K562 (cell line): ENCODE results near the gene PTPN9. TPM values are rescaled to one million over a fixed set of nuclear protein-coding genes. Genes with fewer than 3 reads are reported as not detected.

ENCODE experiments used
- CBFA2T3 ChIP-seq: fragments of 450-650 bp; IDR thresholded peaks from 2 replicates; pipeline ENCODE4 v1.6.1; 2017
- FOXJ2 ChIP-seq: fragments of 200-800 bp; sonication (Bioruptor generic); IDR thresholded peaks from 2 replicates; pipeline ENCODE4 v1.6.1; 2016; ENCODE audit warnings: missing genetic modification characterization, missing compliant biosample characterization
- KDM1A ChIP-seq, 2 experiments: fragments of 450-650 bp; IDR thresholded peaks; 2 replicates each; pipeline ENCODE4 v1.6.1; 2016; ENCODE audit warnings: mild to moderate bottlenecking in 2 of 2
- KLF6 ChIP-seq: fragments of 250-450 bp; sonication (Bioruptor Pico); IDR thresholded peaks from 2 replicates; pipeline ENCODE4 v1.4.0; 2020; ENCODE audit warnings: mild to moderate bottlenecking, moderate library complexity, borderline replicate concordance
- MCM7 ChIP-seq, 2 experiments: fragments of 450-650 bp; IDR thresholded peaks; 2 replicates each; pipeline ENCODE4 v1.6.1; 2016 to 2018
- MEF2A ChIP-seq: IDR thresholded peaks from 2 replicates; pipeline ENCODE4 v1.6.1; 2011; ENCODE audit warnings: low read depth, mild to moderate bottlenecking, low read length, moderate library complexity; ENCODE audit not compliant: control insufficient read depth
- MEF2D ChIP-seq: conservative IDR thresholded peaks from 2 replicates; pipeline ENCODE4 v1.6.1; 2016; ENCODE audit warnings: low read depth, missing genetic modification characterization, missing compliant biosample characterization
- MTA2 ChIP-seq: fragments of 450-650 bp; IDR thresholded peaks from 2 replicates; pipeline ENCODE4 v1.6.1; 2016; ENCODE audit warnings: low read depth
- MYNN ChIP-seq, 2 experiments: sonication (generic); formaldehyde crosslinking in 1 of 2; IDR thresholded peaks; 2 replicates each; pipeline versions ENCODE4 v1.5.0 to v1.6.1; 2016 to 2020; ENCODE audit warnings: antibody characterized with exemption in 1 of 2, missing genetic modification reagents in 1 of 2
- NR4A1 ChIP-seq, 2 experiments: fragments of 250-450 bp in 1 of 2; fragments of 450-650 bp in 1 of 2; sonication (Bioruptor Pico) in 1 of 2; IDR thresholded peaks; 2 replicates each; pipeline versions ENCODE4 v1.4.0 to v1.6.1; 2016 to 2020; ENCODE audit warnings: mild to moderate bottlenecking in 2 of 2, missing compliant biosample characterization in 1 of 2, missing genetic modification characterization in 1 of 2, moderate library complexity in 1 of 2
- PHB ChIP-seq: fragments of 250-450 bp; sonication (Bioruptor Pico); IDR thresholded peaks from 2 replicates; pipeline ENCODE4 v1.5.0; 2021
- RBFOX2 ChIP-seq: fragments of 200-400 bp; formaldehyde crosslinking; IDR thresholded peaks from 2 replicates; pipeline ENCODE4 v1.6.1; 2017; ENCODE audit warnings: low read depth, mild to moderate bottlenecking, low read length, moderate library complexity
- SMAD4 ChIP-seq: fragments of 250-450 bp; sonication (Bioruptor Pico); conservative IDR thresholded peaks from 2 replicates; pipeline ENCODE4 v1.8.0; 2021; ENCODE audit warnings: inconsistent platforms, mild to moderate bottlenecking, moderate library complexity
- TBL1XR1 ChIP-seq, 2 experiments: IDR thresholded peaks; 2 replicates each; pipeline ENCODE4 v1.6.1; 2012; ENCODE audit warnings: improper control_type of control experiment in 2 of 2, low read length in 2 of 2, mild to moderate bottlenecking in 1 of 2
- TOE1 ChIP-seq, 2 experiments: fragments of 450-650 bp in 1 of 2; sonication (generic) in 1 of 2; formaldehyde crosslinking in 1 of 2; IDR thresholded peaks; 2 replicates each; pipeline versions ENCODE4 v1.7.1 to v1.8.0; 2016 to 2022; ENCODE audit warnings: borderline replicate concordance in 2 of 2, mild to moderate bottlenecking in 2 of 2, antibody characterized with exemption in 1 of 2, inconsistent platforms in 1 of 2, low read depth in 1 of 2, missing genetic modification reagents in 1 of 2, moderate library complexity in 1 of 2
- ZFPM2 ChIP-seq: fragments of 250-450 bp; sonication (Bioruptor Pico); IDR thresholded peaks from 2 replicates; pipeline ENCODE4 v1.5.1; 2022; ENCODE audit warnings: mild to moderate bottlenecking
- ZNF174 ChIP-seq: fragments of 250-450 bp; sonication (Bioruptor Pico); IDR thresholded peaks from 2 replicates; pipeline ENCODE4 v1.4.0; 2020; ENCODE audit warnings: mild to moderate bottlenecking
- ZNF354B ChIP-seq: fragments of 250-450 bp; sonication (Bioruptor Pico); IDR thresholded peaks from 2 replicates; pipeline ENCODE4 v1.4.0; 2020
- ZNF699 ChIP-seq: fragments of 250-450 bp; sonication (Bioruptor Pico); IDR thresholded peaks from 2 replicates; pipeline ENCODE4 v1.8.0; 2021; ENCODE audit warnings: mild to moderate bottlenecking, moderate library complexity; ENCODE audit not compliant: insufficient replicate concordance
- ZNF766 ChIP-seq: fragments of 200-800 bp; sonication (Bioruptor generic); conservative IDR thresholded peaks from 2 replicates; pipeline ENCODE4 v1.6.1; 2016; ENCODE audit warnings: missing genetic modification characterization, missing compliant biosample characterization
- polyA plus RNA-seq, 8 experiments: library from polyadenylated mRNA; depleted of rRNA in 4 of 8; stranded (reverse) in 5 of 8; unstranded in 3 of 8; fragments of >200 nt; fragmentation: Nextera tagmentation in 2 of 8; fragmentation: Illumina TruSeq in 1 of 8; extraction: Ambion mirVana in 2 of 8; extraction: Trizol in 1 of 8; gene quantifications; 2 replicates each; pipeline versions ENCODE4 v1.2.1 to v1.2.3, GENCODE V29; 2011 to 2014; ENCODE audit warnings: inconsistent platforms in 1 of 8, missing spikeins in 1 of 8
- total RNA-seq, 7 experiments: library from RNA; depleted of rRNA in 6 of 7; stranded (reverse); fragments of >200 nt in 6 of 7; fragmentation: Illumina TruSeq in 2 of 7; extraction: Trizol in 2 of 7; gene quantifications; 2 replicates each; pipeline versions ENCODE4 v1.2.1 to v1.2.3, GENCODE V29; 2011 to 2021; ENCODE audit warnings: low replicate concordance in 1 of 7
- TF ChIP-seq, protein P1 (sequence below): fragments of 450-650 bp; IDR thresholded peaks from one replicate; pipeline ENCODE4 v1.6.1; 2018; ENCODE audit warnings: mild to moderate bottlenecking, moderate library complexity; ENCODE audit not compliant: partially characterized antibody
- TF ChIP-seq, protein P2 (sequence below): fragments of 250-450 bp; sonication (Bioruptor Pico); IDR thresholded peaks from 2 replicates; pipeline ENCODE4 v1.9.0; 2021; ENCODE audit warnings: mild to moderate bottlenecking, inconsistent platforms
- TF ChIP-seq, protein P3 (sequence below): fragments of 450-650 bp; formaldehyde crosslinking; IDR thresholded peaks from 2 replicates; pipeline ENCODE4 v1.4.0; 2022; ENCODE audit warnings: missing genetic modification characterization

PTPN9 gene
- total and polyA plus RNA-seq, 9 of the 15 experiments (the other 6 are each of a cell fraction or from before 2014, with no cell fraction given), result 5.0 to 24.0 (median 14.2) TPM

DNA sequence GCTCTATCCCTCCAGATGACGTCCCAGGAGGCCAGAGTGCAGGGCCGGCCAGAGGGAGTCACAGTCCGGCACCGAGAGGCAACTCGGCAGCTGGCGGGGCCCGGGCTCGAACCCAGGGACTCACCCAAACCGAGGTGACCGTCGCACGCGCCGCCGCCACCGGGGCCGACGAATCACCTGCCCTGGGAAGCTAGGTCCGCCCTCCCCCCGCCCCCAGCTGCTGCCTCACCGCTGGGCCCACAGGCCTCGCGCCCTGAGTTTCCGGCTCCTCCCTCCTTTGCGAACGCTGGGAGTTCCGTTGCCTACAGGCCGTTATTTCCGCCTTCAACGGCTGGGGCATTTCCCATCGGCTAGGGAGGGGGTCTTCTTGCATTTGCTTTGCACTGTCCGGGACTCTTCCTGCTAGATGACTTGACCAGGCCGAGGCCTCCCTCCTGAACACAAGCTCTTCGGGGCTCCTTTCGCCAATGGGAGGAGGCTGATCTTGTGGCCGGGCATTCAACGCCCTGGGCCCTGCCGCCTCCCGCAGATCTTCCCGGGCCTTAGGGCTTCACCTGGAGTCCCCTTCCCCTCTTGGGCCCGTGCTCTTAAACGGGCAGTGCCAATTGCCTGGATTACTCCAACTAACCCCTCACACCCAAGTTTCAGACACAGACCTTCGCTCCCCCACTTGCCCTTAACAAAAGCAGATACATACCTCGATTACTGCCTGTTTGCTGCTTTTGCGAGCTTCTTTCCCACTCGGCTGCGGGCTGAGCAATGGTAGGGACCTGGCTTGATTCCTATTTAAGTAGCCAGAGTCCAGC, 46.6 kb upstream of the PTPN9 start, which contains the start of gene SNUPN (continued):
- TF ChIP-seq RBFOX2, result peak; percentile 87
- TF ChIP-seq MEF2D (tag), result no peak
- TF ChIP-seq TOE1 (IDR thresholded peaks at IDR 0.05; ENCODE audit: borderline replicate concordance), result peak; percentile 90
- TF ChIP-seq TOE1 (CRISPR knock-in tag; IDR thresholded peaks at IDR 0.05; ENCODE audit: borderline replicate concordance, low read depth), result no peak; the same call in 1 of the 2 replicates
- no peak for TF ChIP-seq ZNF174 (CRISPR knock-in tag)
- peak; percentile 21; the same call in 1 of the 2 replicates for TF ChIP-seq MYNN (IDR thresholded peaks at IDR 0.05)
- no peak for TF ChIP-seq MYNN (CRISPR knock-in tag; IDR thresholded peaks at IDR 0.05)
- TF ChIP-seq, protein P1, sequence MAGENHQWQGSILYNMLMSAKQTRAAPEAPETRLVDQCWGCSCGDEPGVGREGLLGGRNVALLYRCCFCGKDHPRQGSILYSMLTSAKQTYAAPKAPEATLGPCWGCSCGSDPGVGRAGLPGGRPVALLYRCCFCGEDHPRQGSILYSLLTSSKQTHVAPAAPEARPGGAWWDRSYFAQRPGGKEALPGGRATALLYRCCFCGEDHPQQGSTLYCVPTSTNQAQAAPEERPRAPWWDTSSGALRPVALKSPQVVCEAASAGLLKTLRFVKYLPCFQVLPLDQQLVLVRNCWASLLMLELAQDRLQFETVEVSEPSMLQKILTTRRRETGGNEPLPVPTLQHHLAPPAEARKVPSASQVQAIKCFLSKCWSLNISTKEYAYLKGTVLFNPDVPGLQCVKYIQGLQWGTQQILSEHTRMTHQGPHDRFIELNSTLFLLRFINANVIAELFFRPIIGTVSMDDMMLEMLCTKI, result no peak
- TF ChIP-seq CBFA2T3, result peak; percentile 21; the same call in 1 of the 2 replicates
- 0 out of 2 replicates have a peak, but pooled peaks have one; percentile 11 for TF ChIP-seq NR4A1 (CRISPR knock-in tag; IDR thresholded peaks at IDR 0.05)
- 0 out of 2 replicates have a peak, but pooled peaks have one; percentile 14 for TF ChIP-seq NR4A1 (tag; IDR thresholded peaks at IDR 0.05)
- TF ChIP-seq TBL1XR1 (IDR thresholded peaks at IDR 0.05; ENCODE audit: low read length in 2 of 2), result no peak; a peak in 1 of 4 replicates
- no peak for TF ChIP-seq ZNF699
- TF ChIP-seq PHB (CRISPR knock-in tag), result no peak
- TF ChIP-seq, protein P2, sequence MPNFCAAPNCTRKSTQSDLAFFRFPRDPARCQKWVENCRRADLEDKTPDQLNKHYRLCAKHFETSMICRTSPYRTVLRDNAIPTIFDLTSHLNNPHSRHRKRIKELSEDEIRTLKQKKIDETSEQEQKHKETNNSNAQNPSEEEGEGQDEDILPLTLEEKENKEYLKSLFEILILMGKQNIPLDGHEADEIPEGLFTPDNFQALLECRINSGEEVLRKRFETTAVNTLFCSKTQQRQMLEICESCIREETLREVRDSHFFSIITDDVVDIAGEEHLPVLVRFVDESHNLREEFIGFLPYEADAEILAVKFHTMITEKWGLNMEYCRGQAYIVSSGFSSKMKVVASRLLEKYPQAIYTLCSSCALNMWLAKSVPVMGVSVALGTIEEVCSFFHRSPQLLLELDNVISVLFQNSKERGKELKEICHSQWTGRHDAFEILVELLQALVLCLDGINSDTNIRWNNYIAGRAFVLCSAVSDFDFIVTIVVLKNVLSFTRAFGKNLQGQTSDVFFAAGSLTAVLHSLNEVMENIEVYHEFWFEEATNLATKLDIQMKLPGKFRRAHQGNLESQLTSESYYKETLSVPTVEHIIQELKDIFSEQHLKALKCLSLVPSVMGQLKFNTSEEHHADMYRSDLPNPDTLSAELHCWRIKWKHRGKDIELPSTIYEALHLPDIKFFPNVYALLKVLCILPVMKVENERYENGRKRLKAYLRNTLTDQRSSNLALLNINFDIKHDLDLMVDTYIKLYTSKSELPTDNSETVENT (CRISPR knock-in tag), result no peak
- no peak for TF ChIP-seq FOXJ2 (tag)
- TF ChIP-seq ZFPM2, result 0 out of 2 replicates have a peak, but pooled peaks have one; percentile 11
- peak; percentile 40 for TF ChIP-seq SMAD4 (CRISPR knock-in tag)
- TF ChIP-seq ZNF354B (CRISPR knock-in tag), result no peak
- no peak for TF ChIP-seq MTA2
- TF ChIP-seq MEF2A, result no peak
- TF ChIP-seq MCM7 (IDR thresholded peaks at IDR 0.05), result no peak
- TF ChIP-seq KLF6 (CRISPR knock-in tag), result no peak
- TF ChIP-seq, protein P3, sequence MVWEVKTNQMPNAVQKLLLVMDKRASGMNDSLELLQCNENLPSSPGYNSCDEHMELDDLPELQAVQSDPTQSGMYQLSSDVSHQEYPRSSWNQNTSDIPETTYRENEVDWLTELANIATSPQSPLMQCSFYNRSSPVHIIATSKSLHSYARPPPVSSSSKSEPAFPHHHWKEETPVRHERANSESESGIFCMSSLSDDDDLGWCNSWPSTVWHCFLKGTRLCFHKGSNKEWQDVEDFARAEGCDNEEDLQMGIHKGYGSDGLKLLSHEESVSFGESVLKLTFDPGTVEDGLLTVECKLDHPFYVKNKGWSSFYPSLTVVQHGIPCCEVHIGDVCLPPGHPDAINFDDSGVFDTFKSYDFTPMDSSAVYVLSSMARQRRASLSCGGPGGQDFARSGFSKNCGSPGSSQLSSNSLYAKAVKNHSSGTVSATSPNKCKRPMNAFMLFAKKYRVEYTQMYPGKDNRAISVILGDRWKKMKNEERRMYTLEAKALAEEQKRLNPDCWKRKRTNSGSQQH, result no peak
- no peak for TF ChIP-seq ZNF766 (CRISPR knock-in tag)
- no peak for TF ChIP-seq KDM1A (IDR thresholded peaks at IDR 0.05)
